ENCODE results near the gene KLHDC10.
"Not testable (repeated sequence)": the region's sequence is repeated elsewhere in the genome, so short reads cannot be mapped to it uniquely, and the experiment has no call there.

KLHDC10 gene

GRCh38 chr7:130124711-130125110 lies 54.4 kb downstream of the KLHDC10 start:
- DNase-seq = no peak

GRCh38 chr7:130126840-130127239 lies 56.5 kb downstream of the KLHDC10 start:
- not testable (repeated sequence) for DNase-seq

- no peak for DNase-seq
These were observed 57.1 kb downstream of the KLHDC10 start for GRCh38 chr7:130127404-130127803.

GRCh38 chr7:130127821-130128317 lies 57.5 kb downstream of the KLHDC10 start:
- no peak for DNase-seq

- DNase-seq = no peak
These were observed 58.7 kb downstream of the KLHDC10 start for GRCh38 chr7:130129011-130129411.

GRCh38 chr7:130131191-130131834 lies 61.0 kb downstream of the KLHDC10 start:
- no peak for DNase-seq

- no peak for DNase-seq
These were observed 61.9 kb downstream of the KLHDC10 start for GRCh38 chr7:130131964-130132875.

GRCh38 chr7:130133029-130133782 lies 62.9 kb downstream of the KLHDC10 start:
- no peak for DNase-seq

- no peak for DNase-seq
These were observed 63.8 kb downstream of the KLHDC10 start for GRCh38 chr7:130134106-130134636.

GRCh38 chr7:130134726-130135125 lies 64.4 kb downstream of the KLHDC10 start:
- DNase-seq = no peak

GRCh38 chr7:130135208-130136205 lies 65.2 kb downstream of the KLHDC10 start:
- no peak for DNase-seq

- DNase-seq = no peak
These were observed 66.3 kb downstream of the KLHDC10 start for GRCh38 chr7:130136579-130137167.

GRCh38 chr7:130137207-130137606 lies 66.9 kb downstream of the KLHDC10 start:
- DNase-seq = no peak

GRCh38 chr7:130139193-130139960 lies 69.0 kb downstream of the KLHDC10 start:
- no peak for DNase-seq

GRCh38 chr7:130140551-130141160 lies 70.3 kb downstream of the KLHDC10 start:
- no peak for DNase-seq

GRCh38 chr7:130141161-130141883 lies 71.0 kb downstream of the KLHDC10 start:
- DNase-seq = peak; percentile 96

- DNase-seq = peak; percentile 65
These were observed 71.7 kb downstream of the KLHDC10 start for GRCh38 chr7:130141884-130142653.

GRCh38 chr7:130142654-130143333 lies 72.5 kb downstream of the KLHDC10 start:
- DNase-seq = no peak

Measured in eye (tissue), 1 donor.